Ovary (tissue), 9 donors: Measurements from ENCODE around the gene VPS37B. TPM values are rescaled to one million over a fixed set of nuclear protein-coding genes. Genes with fewer than 3 reads are reported as not detected.

ENCODE experiments used
- DNase-seq, 5 donors: peaks; one replicate each; pipeline ENCODE4 v3.0.0-alpha.2; 2019 to 2020
- H3K27ac ChIP-seq, 2 donors: fragments of 200-600 bp; one replicate each; pipeline versions ENCODE4 v1.5.1 to v1.8.0; 2019 to 2022
- H3K27me3 ChIP-seq: fragments of 200-600 bp; one replicate; pipeline ENCODE4 v1.8.0; 2022
- H3K36me3 ChIP-seq: fragments of 200-600 bp; sonication (generic); one replicate; pipeline ENCODE4 v1.5.1; 2019
- H3K4me1 ChIP-seq: one replicate; pipeline ENCODE4 v1.8.1; 2013; ENCODE audit warnings: mild to moderate bottlenecking, moderate library complexity; ENCODE audit not compliant: insufficient read depth
- H3K4me3 ChIP-seq: fragments of 200-600 bp; sonication (generic); one replicate; pipeline ENCODE4 v1.5.1; 2017
- H3K9me3 ChIP-seq, 2 donors: fragments of 200-600 bp in 1 of 2; sonication (generic) in 1 of 2; one replicate each; pipeline versions ENCODE4 v1.5.1 to v1.8.1; 2013 to 2019; ENCODE audit warnings: mild to moderate bottlenecking in 1 of 2, moderate library complexity in 1 of 2
- CTCF ChIP-seq, 3 donors: fragments of 450-650 bp in 2 of 3; fragments of 200-600 bp in 1 of 3; IDR thresholded peaks; one replicate each; pipeline versions ENCODE4 v1.5.1 to v1.8.0; 2016 to 2022; ENCODE audit warnings: antibody characterized with exemption in 3 of 3, mild to moderate bottlenecking in 1 of 3
- EP300 ChIP-seq: sonication (generic); formaldehyde crosslinking; IDR thresholded peaks from one replicate; pipeline ENCODE4 v1.6.1; 2017; ENCODE audit warnings: antibody characterized with exemption
- POLR2A ChIP-seq: fragments of 450-650 bp; IDR thresholded peaks from one replicate; pipeline ENCODE4 v1.6.1; 2017; ENCODE audit warnings: antibody characterized with exemption, mild to moderate bottlenecking, moderate library complexity
- WGBS, 3 donors: extraction: QIAGEN DNeasy Blood & Tissue Kit in 1 of 3; methylation state at CpG; one replicate each; pipeline versions ENCODE4 v1.1.5 to v1.1.7; 2013 to 2017; 5-methylcytosine and 5-hydroxymethylcytosine counted together
- intact Hi-C, 4 donors: fragments of 100-400 bp; cut with DNase I; formaldehyde crosslinking; loops; one replicate each; pipeline versions ENCODE4 v1.11.0 to v1.15.1; 2022 to 2023
- polyA plus RNA-seq, 2 donors: library from polyadenylated mRNA; stranded (reverse); fragments of 200-250 nt in 1 of 2; fragments of 350-450 nt in 1 of 2; fragmentation: Illumina TruSeq in 1 of 2; extraction: RNeasy Lipid Tissue Mini Kit (QIAGEN cat#74804) in 1 of 2; gene quantifications; one replicate each; pipeline ENCODE4 v1.2.3, GENCODE V29; 2013 to 2014
- total RNA-seq, 7 donors: library from RNA; depleted of rRNA in 2 of 7; stranded (reverse); fragments of >200 nt in 2 of 7; fragmentation: NEBNext Ultra II Directional in 3 of 7; extraction: Animal tissue kit (Norgen Biotek cat#: 25700) in 3 of 7; gene quantifications; one replicate each; pipeline versions ENCODE4 v1.1.0 to v1.2.4, GENCODE V29; 2016 to 2023
- donor health status: DM: no; HTN: no; CAD: no; lungs with moderate emphysema.
- donor health status: DM: no; HTN: no; CAD: no.
- donor health status: Bipolar disorder and iron deficiency.
- donor health status: DM: yes; HTN: yes; CAD: no.
- donor health status: DM: no; HTN: no; CAD: no.
- donor health status: DM: yes; HTN: yes; CAD: no.

Gene VPS37B
- total and polyA plus RNA-seq, 9 donors = 9.5 to 44.3 (median 12.1) TPM

GRCh38 chr12:122853582-122854245 is 42.2 kb downstream of the VPS37B start:
- H3K27ac ChIP-seq = no peak overlapping the region
- H3K27me3 ChIP-seq = no peaks in the 10 kb centered on the region
- TF ChIP-seq EP300 = no peak
- no peak for TF ChIP-seq POLR2A
- no peak for TF ChIP-seq CTCF (IDR thresholded peaks at IDR 0.05)
- H3K9me3 ChIP-seq = no peaks in the 10 kb centered on the region
- no peak overlapping the region for H3K4me3 ChIP-seq
- intact Hi-C loops = no loop called here
- 86 to 92% (median 89%) methylated on average over 17 of the region's 17 CpGs for WGBS, 3 donors
- H3K36me3 ChIP-seq = no peaks in the 10 kb centered on the region
- no peak for DNase-seq
- no peaks in the 10 kb centered on the region for H3K4me1 ChIP-seq

GRCh38 chr12:122852336-122853275 is 43.3 kb downstream of the VPS37B start:
- Histone ChIP-seq H3K36me3 (no peaks in the 10 kb centered on the region), H3K4me1 (no peaks in the 10 kb centered on the region), H3K4me3 (no peak overlapping the region), H3K27ac (no peak overlapping the region), H3K9me3 (no peaks in the 10 kb centered on the region), H3K27me3 (no peaks in the 10 kb centered on the region)
- no peak for TF ChIP-seq CTCF (IDR thresholded peaks at IDR 0.05)
- no peak for TF ChIP-seq POLR2A
- TF ChIP-seq EP300 = no peak
- 47 to 54% (median 50%) methylated on average over 17 to 18 of the region's 18 CpGs for WGBS, 3 donors
- intact Hi-C loops = no loop called here
- no peak for DNase-seq

- no peak for DNase-seq
- 71 to 87% (median 80%) methylated on average over 5 of the region's 5 CpGs for WGBS, 3 donors
- H3K9me3 ChIP-seq = no peaks in the 10 kb centered on the region
- no peaks in the 10 kb centered on the region for H3K36me3 ChIP-seq
- H3K27me3 ChIP-seq = no peaks in the 10 kb centered on the region
- intact Hi-C loops = no loop called here
- H3K4me3 ChIP-seq = no peak overlapping the region
- no peaks in the 10 kb centered on the region for H3K4me1 ChIP-seq
- TF ChIP-seq EP300 (no peak), CTCF (IDR thresholded peaks at IDR 0.05) (no peak), POLR2A (no peak)
- H3K27ac ChIP-seq = no peak overlapping the region
Measured at GRCh38 chr12:122851820-122852219, 44.1 kb downstream of the VPS37B start.

- H3K27ac ChIP-seq = no peak overlapping the region
- no peaks in the 10 kb centered on the region for H3K9me3 ChIP-seq
- H3K4me3 ChIP-seq = no peak overlapping the region
- H3K27me3 ChIP-seq = no peaks in the 10 kb centered on the region
- 87 to 92% (median 89%) methylated on average over 23 to 27 of the region's 27 CpGs for WGBS, 3 donors
- intact Hi-C loops = no loop called here
- TF ChIP-seq EP300 (no peak), POLR2A (no peak), CTCF (IDR thresholded peaks at IDR 0.05) (no peak)
- no peak for DNase-seq
- no peaks in the 10 kb centered on the region for H3K36me3 ChIP-seq
- H3K4me1 ChIP-seq = no peaks in the 10 kb centered on the region
Measured at GRCh38 chr12:122850695-122851350, 45.1 kb downstream of the VPS37B start.
